H1 (cell line): Measurements from ENCODE around the gene KCND3. TPM values are rescaled to one million over a fixed set of nuclear protein-coding genes. Genes with fewer than 3 reads are reported as not detected.

Experiments
- CTCF ChIA-PET: fragments of 300-600 bp; sonication (Branson Sonifier 250); formaldehyde crosslinking; loops from one replicate; lab custom pipeline; 2021; ENCODE audit not compliant: partially characterized antibody; lab: Charles Lee
- POLR2A ChIA-PET: fragments of 300-600 bp; sonication (Branson Sonifier 250); formaldehyde crosslinking; loops from one replicate; lab custom pipeline; 2021; ENCODE audit warnings: inconsistent platforms; ENCODE audit not compliant: partially characterized antibody; lab: Charles Lee
- DNase-seq, 2 experiments: peaks; one replicate each; pipeline versions ENCODE4 v3.0.0 to v3.0.0-alpha.2; 2010 to 2022; ENCODE audit warnings: low spot score in 2 of 2, low read depth in 1 of 2, mixed read lengths in 1 of 2
- FAIRE-seq: peaks from 2 replicates; lab custom pipeline; 2011; peaks lifted over from hg19 to GRCh38; lab: Jason Lieb, UNC
- H2AFZ ChIP-seq: 2 replicates; pipeline ENCODE4 v1.8.1; 2012; ENCODE audit warnings: low read length, inconsistent platforms
- H2AK5ac ChIP-seq: 2 replicates; pipeline ENCODE4 v1.6.1; 2013; ENCODE audit warnings: low read depth, low read length
- H2BK120ac ChIP-seq: replicated peaks from 2 replicates; pipeline ENCODE3; 2013; ENCODE audit warnings: low read depth, low read length, inconsistent platforms
- H2BK12ac ChIP-seq: 2 replicates; pipeline ENCODE4 v1.6.1; 2013; ENCODE audit warnings: low read depth, low read length
- H2BK15ac ChIP-seq: 2 replicates; pipeline ENCODE4 v1.6.1; 2013; ENCODE audit warnings: low read length
- H2BK20ac ChIP-seq: 2 replicates; pipeline ENCODE4 v1.6.1; 2013; ENCODE audit warnings: low read length
- H2BK5ac ChIP-seq: 2 replicates; pipeline ENCODE4 v1.6.1; 2013; ENCODE audit warnings: low read depth, low read length
- H3K14ac ChIP-seq: 2 replicates; pipeline ENCODE4 v1.6.1; 2013; ENCODE audit warnings: inconsistent platforms; ENCODE audit not compliant: insufficient read length
- H3K18ac ChIP-seq: 2 replicates; pipeline ENCODE4 v1.6.1; 2013; ENCODE audit warnings: low read length; ENCODE audit errors: extremely low read depth
- H3K23ac ChIP-seq: 2 replicates; pipeline ENCODE4 v1.6.1; 2013; ENCODE audit warnings: inconsistent platforms; ENCODE audit not compliant: insufficient read length
- H3K23me2 ChIP-seq: 2 replicates; pipeline ENCODE4 v1.6.1; 2013; ENCODE audit warnings: low read depth, low read length
- H3K27ac ChIP-seq: 2 replicates; pipeline ENCODE4 v1.6.1; 2011; ENCODE audit warnings: low read depth, low read length, inconsistent platforms
- H3K27me3 ChIP-seq, 4 experiments: replicated peaks in 1 of 4; 1 replicate in 1 of 4; 2 replicates in 3 of 4; pipeline versions ENCODE4 v1.6.1 to v1.8.1; 2011 to 2013; ENCODE audit warnings: low read length in 3 of 4, mild to moderate bottlenecking in 3 of 4, inconsistent platforms in 2 of 4, mixed read lengths in 2 of 4, moderate library complexity in 1 of 4; ENCODE audit not compliant: control insufficient read depth in 3 of 4, insufficient read depth in 3 of 4; ENCODE audit errors: extremely low read depth in 1 of 4
- H3K36me3 ChIP-seq, 4 experiments: 2 replicates each; pipeline versions ENCODE4 v1.6.1 to v1.8.1; 2011 to 2013; ENCODE audit warnings: mild to moderate bottlenecking in 4 of 4, low read length in 3 of 4, moderate library complexity in 2 of 4, control low read depth in 1 of 4, inconsistent platforms in 1 of 4; ENCODE audit not compliant: insufficient read depth in 4 of 4, control insufficient read depth in 2 of 4
- H3K4ac ChIP-seq: replicated peaks from 2 replicates; pipeline ENCODE3; 2013; ENCODE audit warnings: low read length, low read depth, mixed read lengths, inconsistent platforms; ENCODE audit not compliant: insufficient read length
- H3K4me1 ChIP-seq, 4 experiments: replicated peaks in 1 of 4; 1 replicate in 1 of 4; 2 replicates in 3 of 4; pipeline versions ENCODE4 v1.6.1 to v1.8.1; 2011 to 2013; ENCODE audit warnings: low read length in 3 of 4, inconsistent platforms in 2 of 4, mixed read lengths in 1 of 4; ENCODE audit not compliant: insufficient read depth in 4 of 4, control insufficient read depth in 3 of 4
- H3K4me2 ChIP-seq, 2 experiments: 2 replicates each; pipeline versions ENCODE4 v1.6.1 to v1.8.1; 2011 to 2013; ENCODE audit warnings: low read depth in 2 of 2, low read length in 2 of 2, control low read depth in 1 of 2, inconsistent platforms in 1 of 2, mild to moderate bottlenecking in 1 of 2; ENCODE audit not compliant: insufficient read depth in 1 of 2
- H3K4me3 ChIP-seq, 4 experiments: fragments of 200-600, 300-600 bp in 1 of 4; sonication (generic), shearing (Covaris generic), sonication (Bioruptor Twin) in 1 of 4; 2 replicates each; pipeline versions ENCODE4 v1.5.1 to v1.8.1; 2011 to 2016; ENCODE audit warnings: low read length in 4 of 4, low read depth in 3 of 4, control low read depth in 2 of 4, inconsistent platforms in 2 of 4, mild to moderate bottlenecking in 2 of 4, mixed read lengths in 1 of 4, moderate library complexity in 1 of 4; ENCODE audit not compliant: insufficient read depth in 2 of 4; ENCODE audit errors: extremely low read depth in 1 of 4
- H3K56ac ChIP-seq: replicated peaks from 2 replicates; pipeline ENCODE3; 2013; ENCODE audit warnings: low read depth, mild to moderate bottlenecking, mixed read lengths, low read length, inconsistent platforms; ENCODE audit not compliant: insufficient read length
- H3K79me1 ChIP-seq: 2 replicates; pipeline ENCODE4 v1.6.1; 2013; ENCODE audit warnings: low read depth, low read length, control low read depth
- H3K79me2 ChIP-seq, 2 experiments: 2 replicates each; pipeline versions ENCODE4 v1.6.1 to v1.8.1; 2012 to 2013; ENCODE audit warnings: low read length in 2 of 2, mild to moderate bottlenecking in 2 of 2, inconsistent platforms in 1 of 2; ENCODE audit not compliant: insufficient read depth in 2 of 2, control insufficient read depth in 1 of 2
- H3K9ac ChIP-seq, 4 experiments: replicated peaks in 1 of 4; 1 replicate in 1 of 4; 2 replicates in 3 of 4; pipeline versions ENCODE4 v1.6.1 to v1.8.1; 2011 to 2013; ENCODE audit warnings: low read depth in 3 of 4, low read length in 3 of 4, control low read depth in 2 of 4, mild to moderate bottlenecking in 2 of 4, moderate library complexity in 2 of 4, inconsistent platforms in 1 of 4; ENCODE audit errors: extremely low read depth in 1 of 4
- H3K9me3 ChIP-seq, 2 experiments: 2 replicates each; pipeline versions ENCODE4 v1.6.1 to v1.8.1; 2012 to 2013; ENCODE audit warnings: mild to moderate bottlenecking in 2 of 2, moderate library complexity in 2 of 2, control low read depth in 1 of 2, inconsistent platforms in 1 of 2, low read depth in 1 of 2, low read length in 1 of 2, mixed read lengths in 1 of 2; ENCODE audit not compliant: insufficient read depth in 2 of 2
- H4K20me1 ChIP-seq, 2 experiments: replicated peaks in 1 of 2; 2 replicates each; pipeline versions ENCODE3 to v1.8.1; 2011 to 2013; ENCODE audit warnings: inconsistent platforms in 2 of 2, low read length in 2 of 2, mild to moderate bottlenecking in 1 of 2; ENCODE audit not compliant: insufficient read depth in 2 of 2, control insufficient read depth in 1 of 2
- H4K5ac ChIP-seq: 2 replicates; pipeline ENCODE4 v1.6.1; 2013; ENCODE audit warnings: low read length, low read depth, mixed read lengths, inconsistent platforms; ENCODE audit not compliant: insufficient read length
- H4K8ac ChIP-seq: 2 replicates; pipeline ENCODE4 v1.8.0; 2013; ENCODE audit warnings: mild to moderate bottlenecking, moderate library complexity, low read length, inconsistent platforms; ENCODE audit not compliant: insufficient read depth; ENCODE audit errors: extremely low read depth
- H4K91ac ChIP-seq: replicated peaks from 2 replicates; pipeline ENCODE3; 2013; ENCODE audit warnings: low read length, mixed read lengths, inconsistent platforms; ENCODE audit not compliant: insufficient read length
- ASH2L ChIP-seq: fragments of 200-600, 300-600 bp; sonication (generic); IDR thresholded peaks from one replicate; pipeline ENCODE4 v1.7.1; 2017; ENCODE audit warnings: low read length
- ATF3 ChIP-seq: IDR thresholded peaks from 2 replicates; pipeline ENCODE4 v1.6.1; 2011; ENCODE audit warnings: low read depth, mild to moderate bottlenecking, low read length; ENCODE audit not compliant: insufficient read depth
- CBX5 ChIP-seq: fragments of 300-800, 300-1000 bp; sonication (generic); IDR thresholded peaks from 2 replicates; pipeline ENCODE4 v1.7.1; 2016; ENCODE audit warnings: antibody characterized with exemption, low read length, low read depth
- HDAC2 ChIP-seq, 2 experiments: fragments of 300-600 bp in 1 of 2; sonication (generic) in 1 of 2; IDR thresholded peaks; 2 replicates each; pipeline ENCODE4 v1.6.1; 2011 to 2012; ENCODE audit warnings: low read depth in 2 of 2, low read length in 2 of 2, mild to moderate bottlenecking in 2 of 2, moderate library complexity in 2 of 2, borderline replicate concordance in 1 of 2, inconsistent platforms in 1 of 2
- PHF8 ChIP-seq: fragments of 200-600 bp; sonication (generic); conservative IDR thresholded peaks from 2 replicates; pipeline ENCODE4 v1.7.1; 2012; ENCODE audit warnings: low read depth, mild to moderate bottlenecking, inconsistent platforms, low read length, moderate library complexity
- POU5F1 ChIP-seq: IDR thresholded peaks from 2 replicates; pipeline ENCODE4 v1.6.1; 2011; ENCODE audit warnings: low read depth, mild to moderate bottlenecking, low read length, moderate library complexity
- RAD21 ChIP-seq, 2 experiments: IDR thresholded peaks in 1 of 2; conservative IDR thresholded peaks in 1 of 2; 2 replicates each; pipeline ENCODE4 v1.6.1; 2011; ENCODE audit warnings: low read depth in 2 of 2, low read length in 2 of 2, improper control_type of control experiment in 1 of 2, inconsistent platforms in 1 of 2, mild to moderate bottlenecking in 1 of 2, moderate library complexity in 1 of 2
- RBBP5 ChIP-seq: IDR thresholded peaks from 2 replicates; pipeline ENCODE4 v1.7.1; 2012; ENCODE audit warnings: low read depth, mild to moderate bottlenecking, inconsistent platforms, low read length, moderate library complexity, borderline replicate concordance
- SIN3A ChIP-seq, 2 experiments: IDR thresholded peaks in 1 of 2; conservative IDR thresholded peaks in 1 of 2; 2 replicates each; pipeline ENCODE4 v1.6.1; 2011 to 2012; ENCODE audit warnings: low read length in 2 of 2, improper control_type of control experiment in 1 of 2, low read depth in 1 of 2, mild to moderate bottlenecking in 1 of 2
- SUZ12 ChIP-seq: fragments of 200-600 bp; sonication (generic); IDR thresholded peaks from 2 replicates; pipeline ENCODE4 v1.6.1; 2012; ENCODE audit warnings: mild to moderate bottlenecking, inconsistent platforms, low read length, moderate library complexity, mixed read lengths
- TAF1 ChIP-seq: IDR thresholded peaks from 2 replicates; pipeline ENCODE4 v1.6.1; 2011; ENCODE audit warnings: mild to moderate bottlenecking, low read depth, low read length
- TAF7 ChIP-seq: optimal IDR thresholded peaks from 2 replicates; pipeline ENCODE3; 2011; ENCODE audit warnings: low read depth, mild to moderate bottlenecking, inconsistent platforms, low read length, moderate library complexity, borderline replicate concordance
- WGBS, 2 experiments: shearing (Covaris generic) in 1 of 2; methylation state at CpG; one replicate each; pipeline versions ENCODE4 v1.1.6 to v1.1.7; 2013 to 2015; ENCODE audit warnings: low lambda C conversion rate in 2 of 2, mixed read lengths in 2 of 2, inconsistent platforms in 1 of 2, low coverage in 1 of 2, missing lambda C conversion rate in 1 of 2; ENCODE audit not compliant: insufficient replicate concordance in 2 of 2, insufficient coverage in 1 of 2, insufficient read length in 1 of 2; ENCODE audit errors: extremely low coverage in 1 of 2, missing lambda C conversion rate in 1 of 2; 5-methylcytosine and 5-hydroxymethylcytosine counted together
- polyA plus RNA-seq, 7 experiments: library from polyadenylated mRNA; depleted of rRNA in 3 of 7; stranded (reverse) in 5 of 7; unstranded in 2 of 7; fragments of >200 nt in 5 of 7; fragments of 200-250 nt in 2 of 7; gene quantifications; 1 replicate in 5 of 7; 2 replicates in 1 of 7; 4 replicates in 1 of 7; pipeline versions ENCODE4 v1.2.1 to v1.2.3, GENCODE V29; 2011 to 2013; ENCODE audit warnings: missing spikeins in 2 of 7, mixed read lengths in 2 of 7
- total RNA-seq: library from RNA; stranded (reverse); fragmentation: NEBNext Ultra II Directional; extraction: Animal tissue kit (Norgen Biotek cat#: 25700); gene quantifications from 2 replicates; pipeline ENCODE4 v1.2.1, GENCODE V29; 2021

The KCND3 gene
- total and polyA plus RNA-seq, 2 of the 8 experiments (the other 6 are each of a cell fraction or from before 2014, with no cell fraction given) = 0.14 to 0.48 TPM

GRCh38 chr1:111961016-111961415, 28.5 kb downstream of the KCND3 start:
- no peak for DNase-seq
- H3K79me2 ChIP-seq = no peaks in the 10 kb centered on the region
- H3K18ac ChIP-seq = no peak overlapping the region
- no peak overlapping the region for H2BK12ac ChIP-seq
- H4K91ac ChIP-seq = no peak overlapping the region
- H3K14ac ChIP-seq = no peak overlapping the region
- H3K9ac ChIP-seq = no peak overlapping the region
- no peak overlapping the region for H3K27ac ChIP-seq
- H3K23me2 ChIP-seq = no peaks in the 10 kb centered on the region; the same call in none of the 2 replicates
- no peak overlapping the region for H4K5ac ChIP-seq
- ChIA-PET CTCF (interaction anchor here (0.9 to 1.9 kb wide), 7 partner anchors 9 to 192 kb away, joined by 3 to 4 read pairs (median 3); no protein-coding TSS in a partner anchor), POLR2A (no interaction called here)
- H3K4me3 ChIP-seq = no peak overlapping the region
- H2AFZ ChIP-seq = no peak overlapping the region
- H3K9me3 ChIP-seq = no peaks in the 10 kb centered on the region
- WGBS, 2 experiments = 85% methylated on average over 8 of the region's 8 CpGs; no CpG with 5 or more reads in 1 of the 2 experiments
- H2AK5ac ChIP-seq = no peak overlapping the region
- peaks cover 2 to 11% (median 6%) of the 10 kb centered on the region in 4 experiments; a peak in 6 of 7 replicates for H3K4me1 ChIP-seq
- no peaks in the 10 kb centered on the region for H3K36me3 ChIP-seq
- no peaks in the 10 kb centered on the region; the same call in 1 of the 2 replicates for H3K79me1 ChIP-seq
- H2BK120ac ChIP-seq = no peak overlapping the region
- H3K4ac ChIP-seq = no peak overlapping the region
- no peak overlapping the region for H2BK20ac ChIP-seq
- no peak overlapping the region for H3K23ac ChIP-seq
- no peaks in the 10 kb centered on the region for H4K20me1 ChIP-seq
- H2BK15ac ChIP-seq = no peak overlapping the region
- H3K56ac ChIP-seq = no peak overlapping the region
- H4K8ac ChIP-seq = no peak overlapping the region
- H3K4me2 ChIP-seq = no peak overlapping the region
- no peak for FAIRE-seq
- H3K27me3 ChIP-seq = no peaks in the 10 kb centered on the region; a peak in 1 of 7 replicates
- no peak overlapping the region for H2BK5ac ChIP-seq
- TF ChIP-seq CBX5 (no peak), RAD21 (IDR thresholded peaks at IDR 0.05 in 1 of 2, conservative IDR thresholded peaks at IDR 0.05 in 1 of 2; ENCODE audit: low read depth in 2 of 2, low read length in 2 of 2) (no peak), ASH2L (no peak), PHF8 (no peak), RBBP5 (no peak), POU5F1 (no peak), SUZ12 (no peak), SIN3A (conservative IDR thresholded peaks at IDR 0.05 in 1 of 2, IDR thresholded peaks at IDR 0.05 in 1 of 2; ENCODE audit: low read depth in 1 of 2, low read length in 2 of 2) (no peak), ATF3 (no peak), TAF1 (no peak), TAF7 (no peak), HDAC2 (IDR thresholded peaks at IDR 0.05; ENCODE audit: borderline replicate concordance in 1 of 2, low read depth in 2 of 2, low read length in 2 of 2) (no peak)
